OCI-LY3 (cell line): ENCODE measurements around the gene UBXN1.

Source experiments
- H2AFZ ChIP-seq: fragments of 200-600, 300-600 bp; shearing (Covaris generic); 2 replicates; pipeline ENCODE4 v1.6.0; 2014; ENCODE audit warnings: antibody characterized with exemption, low read depth, low read length
- H3K27ac ChIP-seq: fragments of 200-600, 300-600 bp; sonication (generic); 2 replicates; pipeline ENCODE4 v1.5.1; 2014; ENCODE audit warnings: mild to moderate bottlenecking, low read length, moderate library complexity, mixed read lengths
- H3K27me3 ChIP-seq: fragments of 200-600, 300-600 bp; sonication (generic); 2 replicates; pipeline ENCODE4 v1.6.1; 2014; ENCODE audit warnings: low read depth, low read length, mixed read lengths
- H3K36me3 ChIP-seq: fragments of 200-600, 300-600 bp; sonication (generic); replicated peaks from 2 replicates; pipeline ENCODE3; 2014; ENCODE audit warnings: low read depth, low read length, mixed read lengths
- H3K4me1 ChIP-seq: fragments of 300-600, 200-600 bp; sonication (generic); 2 replicates; pipeline ENCODE4 v1.6.1; 2014; ENCODE audit warnings: low read length, mixed read lengths
- H3K4me2 ChIP-seq: fragments of 200-600, 300-600 bp; sonication (generic); 2 replicates; pipeline ENCODE4 v1.6.1; 2014; ENCODE audit warnings: low read length, mixed read lengths
- H3K4me3 ChIP-seq: fragments of 300-600, 200-600 bp; sonication (generic); 2 replicates; pipeline ENCODE4 v1.5.1; 2014; ENCODE audit warnings: antibody characterized with exemption, mild to moderate bottlenecking, low read length, moderate library complexity
- H3K79me2 ChIP-seq: fragments of 300-600, 200-600 bp; shearing (Covaris generic); 2 replicates; pipeline ENCODE4 v1.6.1; 2014; ENCODE audit warnings: mild to moderate bottlenecking, low read length, mixed read lengths
- H3K9ac ChIP-seq: fragments of 300-600, 200-600 bp; shearing (Covaris generic); 2 replicates; pipeline ENCODE4 v1.6.0; 2014; ENCODE audit warnings: mild to moderate bottlenecking, low read length, moderate library complexity
- H3K9me3 ChIP-seq: fragments of 200-600, 300-600 bp; shearing (Covaris generic); 2 replicates; pipeline ENCODE4 v1.6.1; 2014; ENCODE audit warnings: low read length, mixed read lengths; ENCODE audit not compliant: insufficient read depth
- H4K20me1 ChIP-seq: fragments of 200-600, 300-600 bp; sonication (generic); 2 replicates; pipeline ENCODE4 v1.6.1; 2016; ENCODE audit warnings: low read length, mixed read lengths; ENCODE audit not compliant: insufficient read depth
- CTCF ChIP-seq: fragments of 200-600, 300-600 bp; sonication (generic); IDR thresholded peaks from 2 replicates; pipeline ENCODE4 v1.5.1; 2014; ENCODE audit warnings: antibody characterized with exemption, low read length, low read depth
- EZH2phosphoT487 ChIP-seq: fragments of 200-600 bp; shearing (Covaris generic); IDR thresholded peaks from 2 replicates; pipeline ENCODE4 v1.6.1; 2018; ENCODE audit warnings: antibody characterized with exemption, mixed run types, low read depth

Gene UBXN1

GRCh38 chr11:62627713-62628112, 51.2 kb downstream of the UBXN1 start:
- no peak overlapping the region for H3K4me3 ChIP-seq
- no peak overlapping the region for H3K27ac ChIP-seq
- no peaks in the 10 kb centered on the region for H3K9me3 ChIP-seq
- H3K4me2 ChIP-seq: no peak overlapping the region
- no peaks in the 10 kb centered on the region for H3K4me1 ChIP-seq
- H3K27me3 ChIP-seq: no peaks in the 10 kb centered on the region
- TF ChIP-seq CTCF: no peak
- no peak for TF ChIP-seq EZH2phosphoT487
- H2AFZ ChIP-seq: no peak overlapping the region
- H4K20me1 ChIP-seq: no peaks in the 10 kb centered on the region
- no peaks in the 10 kb centered on the region for H3K79me2 ChIP-seq
- H3K9ac ChIP-seq: no peak overlapping the region
- H3K36me3 ChIP-seq: peaks cover 56% of the 10 kb centered on the region
